GM12801 (cell line): ENCODE results near the gene PSAP.

Source experiments
- CTCF ChIP-seq: IDR thresholded peaks from one replicate; pipeline ENCODE4 v1.5.1; 2011; ENCODE audit warnings: control low read depth; ENCODE audit not compliant: insufficient read length; ENCODE audit errors: extremely low read depth

Gene PSAP

DNA sequence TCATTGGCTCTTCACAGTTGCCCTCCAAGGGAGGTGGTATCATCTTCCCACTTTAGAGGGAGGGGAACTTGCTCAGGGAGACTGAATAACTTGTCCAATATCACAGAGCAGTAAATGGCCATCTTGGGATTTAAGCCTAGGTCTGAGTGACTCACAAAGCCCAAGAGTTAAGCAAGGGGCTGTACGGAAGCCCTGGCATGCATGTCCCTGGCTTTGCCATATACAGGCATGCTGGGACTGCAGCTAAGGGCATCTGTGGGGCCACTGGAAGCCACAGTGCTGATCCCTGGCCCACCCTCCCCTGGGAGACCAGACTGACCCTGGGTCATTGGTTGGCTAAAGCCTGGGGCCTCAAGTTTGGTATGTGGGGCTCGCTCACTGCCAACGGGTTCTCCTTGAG, 80.8 kb downstream of the PSAP start:
- no peak for TF ChIP-seq CTCF

- TF ChIP-seq CTCF, result no peak
These were observed 81.7 kb downstream of the PSAP start for GRCh38 chr10:71769279-71769823.

DNA sequence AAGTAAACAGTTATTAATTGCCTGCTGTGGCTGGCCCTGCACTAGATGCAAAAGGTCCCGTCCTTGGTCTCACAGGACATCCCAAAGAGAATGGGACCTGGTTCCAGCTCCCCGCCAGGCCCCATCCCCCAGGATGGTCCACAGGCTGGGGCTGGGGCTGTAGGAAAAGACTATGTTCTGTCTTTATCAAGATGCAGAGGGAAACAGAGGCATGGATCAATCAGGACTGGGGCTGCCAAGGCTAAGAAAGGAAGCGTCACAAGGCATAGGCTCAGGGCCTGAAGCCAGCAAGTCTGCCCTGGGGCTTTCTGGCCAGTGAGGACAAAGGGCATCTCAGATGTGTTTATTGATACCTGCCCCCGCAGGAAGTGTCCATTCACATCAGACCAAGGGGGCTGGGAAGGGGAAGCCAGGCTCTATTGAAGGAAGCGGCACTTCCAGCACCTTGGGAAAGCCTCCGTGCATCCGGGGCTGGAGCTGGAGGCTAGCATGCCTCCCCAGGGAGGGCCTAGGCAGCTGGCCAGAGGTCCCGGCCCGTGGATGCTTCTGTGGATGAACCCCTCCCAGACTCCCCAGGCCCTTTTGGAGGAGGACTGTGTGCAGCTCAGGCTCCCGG, 83.5 kb downstream of the PSAP start:
- TF ChIP-seq CTCF, result no peak

DNA sequence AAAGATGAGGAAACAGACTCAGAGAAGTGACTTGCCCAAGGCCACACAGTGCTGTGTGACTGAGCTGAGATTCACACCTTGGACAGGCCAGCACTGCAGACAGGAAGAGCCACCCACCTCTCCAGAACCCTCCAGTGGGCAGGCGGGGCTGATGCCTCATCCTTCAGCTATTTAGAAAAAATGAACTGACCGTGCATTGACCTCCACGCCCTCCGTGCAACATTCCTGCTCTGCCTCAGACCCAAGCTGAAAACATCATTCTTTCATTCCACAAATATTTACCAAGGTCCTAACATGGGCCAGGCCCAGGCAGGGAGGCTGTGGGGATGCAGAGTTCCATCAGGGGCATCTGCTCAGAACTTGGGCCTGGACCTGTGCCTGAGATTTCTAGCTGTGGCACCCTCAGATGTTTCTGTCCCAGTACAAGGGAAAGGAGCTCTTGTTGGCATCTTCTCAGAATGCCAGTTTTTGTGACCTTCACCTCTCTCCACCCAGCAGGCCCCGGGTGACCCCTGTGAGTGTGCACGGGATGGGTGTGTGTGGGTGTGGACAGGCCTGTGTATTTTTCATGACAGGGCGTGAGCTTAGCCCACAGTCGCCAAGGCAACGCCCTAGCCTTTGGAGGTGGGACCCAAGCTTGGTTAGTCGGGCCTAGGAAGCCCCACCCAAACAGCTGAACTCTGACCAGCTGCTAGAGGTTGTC, 84.2 kb downstream of the PSAP start:
- TF ChIP-seq CTCF, result no peak
